CD4-positive, alpha-beta T cell (primary cell): Measurements from ENCODE around the gene RETREG2. TPM values are rescaled to one million over a fixed set of nuclear protein-coding genes. Genes with fewer than 3 reads are reported as not detected.

Experiments used
- ATAC-seq: fragments of 200-7000 bp; cut with Tn5 transposase; one replicate; pipeline ENCODE4 v1.10.0; 2022; ENCODE audit warnings: mild to moderate bottlenecking; ENCODE audit not compliant: poor library complexity
- CTCF ChIA-PET: fragments of 350-600 bp; sonication (Branson Sonifier 250); formaldehyde crosslinking; loops from one replicate; lab custom pipeline; 2021; ENCODE audit warnings: antibody characterized with exemption, inconsistent platforms; lab: Charles Lee
- POLR2A ChIA-PET: fragments of 350-600 bp; sonication (Branson Sonifier 250); formaldehyde crosslinking; loops from one replicate; lab custom pipeline; 2021; ENCODE audit warnings: antibody characterized with exemption, inconsistent platforms; lab: Charles Lee
- DNase-seq, 14 experiments: peaks; one replicate each; pipeline ENCODE4 v3.0.0-alpha.2; 2013 to 2020; ENCODE audit warnings: mixed read lengths in 2 of 14
- H3K27ac ChIP-seq, 2 donors: one replicate each; pipeline versions ENCODE4 v1.5.1 to v1.7.0; 2013; ENCODE audit warnings: low read length in 2 of 2, low read depth in 1 of 2, mild to moderate bottlenecking in 1 of 2
- H3K27me3 ChIP-seq, 2 experiments: 1 replicate in 1 of 2; 2 replicates in 1 of 2; pipeline versions ENCODE4 v1.6.1 to v1.7.0; 2013; ENCODE audit warnings: low read length in 2 of 2, control low read depth in 1 of 2, mild to moderate bottlenecking in 1 of 2, moderate library complexity in 1 of 2; ENCODE audit not compliant: insufficient read depth in 2 of 2, control insufficient read depth in 1 of 2
- H3K36me3 ChIP-seq: one replicate; pipeline ENCODE4 v1.6.1; 2013; ENCODE audit warnings: low read length, control low read depth; ENCODE audit not compliant: insufficient read depth
- H3K4me1 ChIP-seq: one replicate; pipeline ENCODE4 v1.6.1; 2013; ENCODE audit warnings: low read length, control low read depth; ENCODE audit not compliant: insufficient read depth
- H3K4me3 ChIP-seq: one replicate; pipeline ENCODE4 v1.5.1; 2013; ENCODE audit warnings: mild to moderate bottlenecking, low read length, moderate library complexity
- H3K9me3 ChIP-seq, 2 experiments: 1 replicate in 1 of 2; 2 replicates in 1 of 2; pipeline versions ENCODE4 v1.6.1 to v1.7.0; 2013; ENCODE audit warnings: low read length in 2 of 2, mild to moderate bottlenecking in 2 of 2, control low read depth in 1 of 2, moderate library complexity in 1 of 2; ENCODE audit not compliant: control insufficient read depth in 1 of 2, insufficient read depth in 1 of 2
- H3K27ac Mint-ChIP-seq: one replicate; pipeline ENCODE4 v1.8.0; 2020; ENCODE audit warnings: mixed read lengths
- H3K27me3 Mint-ChIP-seq: one replicate; pipeline ENCODE4 v1.8.0; 2021; ENCODE audit warnings: mixed read lengths
- H3K36me3 Mint-ChIP-seq: one replicate; pipeline ENCODE4 v1.8.0; 2021; ENCODE audit warnings: low read depth, mixed read lengths
- H3K4me1 Mint-ChIP-seq: one replicate; pipeline ENCODE4 v1.8.0; 2021; ENCODE audit warnings: low read depth, mixed read lengths
- H3K4me3 Mint-ChIP-seq: one replicate; pipeline ENCODE4 v1.8.0; 2020; ENCODE audit warnings: mild to moderate bottlenecking, mixed read lengths
- H3K9me3 Mint-ChIP-seq: one replicate; pipeline ENCODE4 v1.8.0; 2020; ENCODE audit warnings: mixed read lengths
- intact Hi-C, 2 experiments: fragments of 100-400 bp; cut with DNase I in 1 of 2; cut with micrococcal nuclease in 1 of 2; formaldehyde crosslinking; loops; one replicate each; pipeline versions ENCODE4 v1.15.1 to v1.9.0; 2023 to 2025; cut with DNase I, micrococcal nuclease
- total RNA-seq, 174 experiments: library from RNA in 2 of 174; stranded (reverse) in 2 of 174; gene quantifications; one replicate each; pipeline ENCODE4 v1.2.3 and lab custom pipeline; 2021 to 2026
- TF ChIP-seq, protein P1 (sequence below): fragments of 200-600 bp; IDR thresholded peaks from one replicate; pipeline ENCODE4 v1.8.0; 2022; ENCODE audit warnings: antibody characterized with exemption, mild to moderate bottlenecking

Gene RETREG2
- total RNA-seq, 2 experiments from 2014 or later: 82.3 to 83.2 TPM

DNA sequence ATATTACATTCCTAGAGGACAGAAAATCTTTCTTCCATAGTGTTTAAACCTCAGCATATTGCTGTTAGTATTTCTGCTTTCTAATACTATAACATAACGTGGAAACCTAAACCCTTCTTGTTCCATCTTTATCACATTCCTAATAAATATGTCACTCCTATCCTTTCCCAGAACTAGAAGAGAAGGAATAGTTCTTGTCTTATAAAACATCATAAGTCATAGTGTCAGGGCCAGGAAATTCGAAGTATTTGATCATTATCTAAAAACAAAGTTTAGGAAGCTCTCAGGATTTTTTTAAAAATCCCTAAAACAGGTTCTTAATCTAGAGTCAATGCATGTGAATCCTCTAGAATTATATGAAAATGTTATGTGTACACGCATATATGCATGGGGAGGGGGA, 19.5 kb upstream of the RETREG2 start:
- peaks cover 17% of the 10 kb centered on the region for H3K4me1 ChIP-seq

GRCh38 chr2:219159771-219160185, 18.3 kb upstream of the RETREG2 start:
- H3K27me3 ChIP-seq: no peaks in the 10 kb centered on the region
- H3K4me3 ChIP-seq: peak overlapping the region; percentile 78
- ATAC-seq (no peak), DNase-seq (no peak)
- H3K27ac Mint-ChIP-seq: peak overlapping the region; percentile 94
- peaks cover 19% of the 10 kb centered on the region for H3K36me3 ChIP-seq
- intact Hi-C loops: loop anchor here (1.0 to 10.0 kb wide), 9 partner anchors 19 to 385 kb away; partner anchors contain the start of genes CHPF (in 1 of the 2), DNPEP (in 1 of the 2), RETREG2 (in 1 of the 2) and TMEM198 (in 1 of the 2)
- ChIA-PET POLR2A (interaction anchor here (0.7 to 3.5 kb wide), 13 partner anchors 16 to 227 kb away, joined by 3 to 26 read pairs (median 4); partner anchors contain the start of genes ANKZF1, CNPPD1, DNAJB2 and ZFAND2B), CTCF (interaction anchor here (0.7 to 4.8 kb wide), 18 partner anchors 9 to 229 kb away, joined by 3 to 32 read pairs (median 4); partner anchors contain the start of genes ANKZF1, ATG9A, CNPPD1 and DNAJB2)
- TF ChIP-seq, protein P1, sequence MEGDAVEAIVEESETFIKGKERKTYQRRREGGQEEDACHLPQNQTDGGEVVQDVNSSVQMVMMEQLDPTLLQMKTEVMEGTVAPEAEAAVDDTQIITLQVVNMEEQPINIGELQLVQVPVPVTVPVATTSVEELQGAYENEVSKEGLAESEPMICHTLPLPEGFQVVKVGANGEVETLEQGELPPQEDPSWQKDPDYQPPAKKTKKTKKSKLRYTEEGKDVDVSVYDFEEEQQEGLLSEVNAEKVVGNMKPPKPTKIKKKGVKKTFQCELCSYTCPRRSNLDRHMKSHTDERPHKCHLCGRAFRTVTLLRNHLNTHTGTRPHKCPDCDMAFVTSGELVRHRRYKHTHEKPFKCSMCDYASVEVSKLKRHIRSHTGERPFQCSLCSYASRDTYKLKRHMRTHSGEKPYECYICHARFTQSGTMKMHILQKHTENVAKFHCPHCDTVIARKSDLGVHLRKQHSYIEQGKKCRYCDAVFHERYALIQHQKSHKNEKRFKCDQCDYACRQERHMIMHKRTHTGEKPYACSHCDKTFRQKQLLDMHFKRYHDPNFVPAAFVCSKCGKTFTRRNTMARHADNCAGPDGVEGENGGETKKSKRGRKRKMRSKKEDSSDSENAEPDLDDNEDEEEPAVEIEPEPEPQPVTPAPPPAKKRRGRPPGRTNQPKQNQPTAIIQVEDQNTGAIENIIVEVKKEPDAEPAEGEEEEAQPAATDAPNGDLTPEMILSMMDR: no peak
- peaks cover 39% of the 10 kb centered on the region for H3K36me3 Mint-ChIP-seq
- H3K4me1 ChIP-seq: peaks cover 17% of the 10 kb centered on the region
- peaks cover 24% of the 10 kb centered on the region for H3K4me1 Mint-ChIP-seq
- H3K9me3 Mint-ChIP-seq: no peaks in the 10 kb centered on the region
- peak overlapping the region in 1 of 2 donors; percentile 45 for H3K27ac ChIP-seq
- H3K4me3 Mint-ChIP-seq: peak overlapping the region; percentile 94
- H3K9me3 ChIP-seq: no peaks in the 10 kb centered on the region
- no peaks in the 10 kb centered on the region for H3K27me3 Mint-ChIP-seq

More for the DNA sequence above, 19.5 kb upstream of the RETREG2 start:
- no peaks in the 10 kb centered on the region for H3K9me3 ChIP-seq
- intact Hi-C loops: loop anchor here in 1 of 2 experiments (5.0 to 10.0 kb wide), 3 partner anchors 176 to 386 kb away; partner anchors contain the start of genes CHPF and TMEM198
- peaks cover 45% of the 10 kb centered on the region for H3K36me3 Mint-ChIP-seq
- peaks cover 24% of the 10 kb centered on the region for H3K4me1 Mint-ChIP-seq
- CTCF ChIA-PET: interaction anchor here (1.0 to 4.8 kb wide), 11 partner anchors 8 to 136 kb away, joined by 3 to 32 read pairs (median 13); partner anchors contain the start of genes ANKZF1, ATG9A, CNPPD1 and TUBA4A
- H3K4me3 ChIP-seq: no peak overlapping the region
- no peaks in the 10 kb centered on the region for H3K27me3 Mint-ChIP-seq
- TF ChIP-seq, protein P1: no peak
- H3K4me3 Mint-ChIP-seq: peak overlapping the region; percentile 37
- POLR2A ChIA-PET: interaction anchor here (1.8 to 3.5 kb wide), 5 partner anchors 19 to 136 kb away, joined by 6 to 26 read pairs (median 12); partner anchors contain the start of genes CNPPD1 and ZFAND2B
- no peak for ATAC-seq
- H3K27me3 ChIP-seq: no peaks in the 10 kb centered on the region
- no peak overlapping the region for H3K27ac ChIP-seq
- no peaks in the 10 kb centered on the region for H3K9me3 Mint-ChIP-seq
- no peak for DNase-seq
- H3K36me3 ChIP-seq: peaks cover 28% of the 10 kb centered on the region
- no peak overlapping the region for H3K27ac Mint-ChIP-seq

DNA sequence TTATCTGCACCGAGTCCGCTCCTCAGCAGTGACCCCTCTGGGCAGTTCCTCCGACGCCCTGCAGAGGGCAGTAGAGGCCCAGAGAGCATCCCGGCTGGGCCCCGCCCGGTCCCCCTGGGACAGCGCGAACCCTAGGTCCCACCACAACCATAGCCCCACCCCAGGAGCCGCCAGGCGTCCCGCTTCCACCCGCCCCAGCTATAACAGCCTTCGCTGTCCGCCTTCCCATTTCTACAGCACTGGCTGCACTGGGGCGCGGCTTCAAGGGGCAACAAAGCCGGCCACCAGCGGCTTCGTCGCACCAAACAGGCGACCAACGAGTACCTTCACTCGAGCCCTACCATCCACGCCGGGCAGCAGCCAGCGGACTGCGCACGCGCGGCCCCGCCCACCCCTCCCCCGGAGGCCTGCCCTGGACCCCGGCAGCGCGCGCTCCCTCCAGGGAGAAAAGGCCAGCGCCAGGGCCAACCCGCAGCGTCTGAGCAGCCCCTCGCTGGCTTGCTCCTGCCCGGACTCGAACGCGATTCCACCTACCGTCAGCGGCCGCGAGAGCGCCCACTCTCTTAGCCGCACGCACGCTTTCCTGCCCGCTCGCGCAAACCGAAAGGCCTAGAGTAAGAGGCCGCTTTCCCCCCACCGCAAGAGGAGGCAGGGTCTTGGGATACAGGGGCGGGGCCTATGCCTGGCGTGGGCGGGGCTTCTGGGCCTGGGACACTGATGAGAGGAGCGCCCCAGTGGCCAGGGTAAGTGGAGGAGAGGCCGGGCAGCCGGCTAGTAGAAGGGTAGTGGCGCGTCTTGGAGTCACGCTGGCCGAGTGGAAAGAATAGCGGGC, 17.7 kb upstream of the RETREG2 start, which contains the start of gene NHEJ1:
Gene NHEJ1 (minus strand): TSS at position 630 of the 832 bp plus-strand sequence. CDS start 2,453 bp downstream, outside the sequence.
- peaks cover 34% of the 10 kb centered on the region for H3K36me3 Mint-ChIP-seq
- CTCF ChIA-PET: interaction anchor here (0.6 to 4.8 kb wide), 16 partner anchors 10 to 228 kb away, joined by 3 to 32 read pairs (median 4); partner anchors contain the start of genes CNPPD1, DNAJB2, TUBA4A and TUBA4B
- POLR2A ChIA-PET: interaction anchor here (0.7 to 3.5 kb wide), 13 partner anchors 15 to 227 kb away, joined by 3 to 26 read pairs (median 4); partner anchors contain the start of genes ANKZF1, CNPPD1, DNAJB2 and ZFAND2B
- peaks cover 17% of the 10 kb centered on the region for H3K4me1 ChIP-seq
- H3K27me3 Mint-ChIP-seq: no peaks in the 10 kb centered on the region
- H3K27ac ChIP-seq: peak within 1 kb of the TSS; percentile 52 to 77
- no peaks in the 10 kb centered on the region for H3K27me3 ChIP-seq
- H3K36me3 ChIP-seq: peaks cover 19% of the 10 kb centered on the region
- H3K9me3 Mint-ChIP-seq: no peaks in the 10 kb centered on the region
- peak; percentile 90 for ATAC-seq
- intact Hi-C loops: loop anchor here (1.0 to 5.0 kb wide), 8 partner anchors 11 to 227 kb away; partner anchors contain the start of genes DNPEP (in 1 of the 2), RETREG2 (in 1 of the 2) and ZFAND2B (in 1 of the 2)
- H3K27ac Mint-ChIP-seq: peak within 1 kb of the TSS; percentile 94
- H3K4me3 Mint-ChIP-seq: peak within 1 kb of the TSS; percentile 94
- H3K9me3 ChIP-seq: no peaks in the 10 kb centered on the region
- TF ChIP-seq, protein P1: peak; percentile 97
- DNase-seq: peak; percentile 82 to 97 (median 90)
- peaks cover 24% of the 10 kb centered on the region for H3K4me1 Mint-ChIP-seq
- peak within 1 kb of the TSS; percentile 78 for H3K4me3 ChIP-seq
